ENCODE results near the gene C2CD4C.
"Not testable (repeated sequence)": the region's sequence is repeated elsewhere in the genome, so short reads cannot be mapped to it uniquely, and the experiment has no call there.

The C2CD4C gene

DNA sequence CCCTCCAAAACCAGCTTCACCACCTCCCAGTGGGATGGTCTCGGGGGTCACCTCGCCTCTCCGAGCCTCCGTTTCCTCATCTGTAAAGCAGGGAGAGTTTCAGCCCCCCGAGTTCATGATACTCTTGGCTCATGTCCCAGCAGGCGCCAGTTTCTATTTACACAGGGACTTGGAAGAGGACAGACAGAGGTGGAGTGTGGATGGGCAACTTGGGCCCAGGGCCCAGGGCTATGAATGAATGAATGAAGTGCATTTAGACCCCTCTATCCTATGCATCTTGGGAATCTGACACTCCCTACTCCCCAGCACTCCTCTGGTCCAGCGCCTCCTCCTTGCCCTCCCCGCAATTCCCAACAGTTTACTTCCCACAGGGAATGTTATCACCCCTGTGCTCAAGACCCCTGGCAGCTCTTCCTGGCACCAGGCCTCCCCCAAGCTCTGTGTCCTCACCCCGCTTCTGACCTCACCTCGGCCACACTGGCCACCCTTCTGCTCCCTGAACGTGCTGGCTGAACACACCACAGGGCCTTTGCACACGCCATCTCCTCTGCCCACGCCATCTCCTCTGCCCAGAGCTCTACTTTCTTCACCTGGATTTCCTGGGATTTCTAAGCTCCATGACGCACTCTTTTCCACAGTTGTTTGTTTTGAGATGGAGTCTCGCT, 4.9 kb upstream of the C2CD4C start:
- DNase-seq, result no peak

GRCh38 chr19:412356-413355, 3.7 kb upstream of the C2CD4C start:
- DNase-seq, result no peak

- no peak for DNase-seq
Measured at GRCh38 chr19:411723-412355, 2.9 kb upstream of the C2CD4C start.

GRCh38 chr19:411121-411722, 2.3 kb upstream of the C2CD4C start:
- not testable (repeated sequence) for DNase-seq

DNA sequence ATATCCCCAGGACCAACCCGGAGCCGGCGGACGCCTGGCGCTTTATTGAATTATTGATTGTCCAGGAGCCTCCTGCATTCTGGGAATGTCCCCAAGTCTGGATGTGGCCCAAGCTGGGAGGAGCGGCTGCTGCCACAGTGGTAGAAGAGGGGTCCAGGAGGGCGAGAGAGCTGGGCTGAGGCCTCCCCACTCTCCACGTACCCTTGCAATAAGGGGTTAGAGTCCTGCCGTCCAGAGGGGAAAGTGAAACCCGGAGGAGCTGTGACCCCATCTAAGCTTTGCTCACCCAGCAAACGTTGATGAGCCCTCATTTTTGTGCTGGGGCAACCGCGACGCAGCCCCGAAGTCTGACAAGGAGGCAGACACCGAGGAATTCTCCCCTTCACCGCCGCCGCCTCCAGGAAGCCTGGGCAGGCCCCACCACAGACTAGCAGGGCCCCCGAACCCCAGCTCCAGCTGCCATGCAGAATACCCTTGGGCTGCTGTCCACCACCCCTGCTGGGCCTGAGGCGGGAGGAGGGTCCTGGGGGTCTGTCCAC, 1.4 kb upstream of the C2CD4C start:
- DNase-seq, result no peak

- DNase-seq, result no peak
Measured at GRCh38 chr19:409516-410242, 732 bp upstream of the C2CD4C start.

DNA sequence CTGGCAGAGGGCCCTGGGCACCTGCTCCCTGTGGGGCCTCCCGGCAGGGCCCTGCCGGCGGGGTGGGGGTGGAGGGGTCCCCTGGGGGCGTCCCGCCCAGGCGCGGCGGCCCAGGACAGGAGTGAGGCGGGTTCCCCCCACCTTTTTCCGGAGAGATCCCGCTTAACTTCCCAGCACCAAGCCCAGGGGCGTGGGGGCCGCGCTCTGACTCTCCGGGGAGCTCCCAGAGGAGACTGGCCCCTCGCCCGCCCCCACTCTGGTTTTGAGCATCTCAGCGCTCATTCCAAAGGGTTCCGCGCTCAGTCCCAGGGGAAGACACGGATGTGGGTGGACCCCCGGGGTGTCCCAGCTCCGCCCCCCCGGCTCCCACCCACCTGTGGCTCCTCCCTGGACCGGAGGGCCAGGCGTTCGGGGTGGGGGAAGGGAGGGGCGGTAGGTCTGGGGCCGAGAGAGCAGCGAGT, 476 bp downstream of the C2CD4C start:
- no peak for DNase-seq

- DNase-seq, result no peak
Measured at GRCh38 chr19:407511-408440, 1.2 kb downstream of the C2CD4C start.

DNA sequence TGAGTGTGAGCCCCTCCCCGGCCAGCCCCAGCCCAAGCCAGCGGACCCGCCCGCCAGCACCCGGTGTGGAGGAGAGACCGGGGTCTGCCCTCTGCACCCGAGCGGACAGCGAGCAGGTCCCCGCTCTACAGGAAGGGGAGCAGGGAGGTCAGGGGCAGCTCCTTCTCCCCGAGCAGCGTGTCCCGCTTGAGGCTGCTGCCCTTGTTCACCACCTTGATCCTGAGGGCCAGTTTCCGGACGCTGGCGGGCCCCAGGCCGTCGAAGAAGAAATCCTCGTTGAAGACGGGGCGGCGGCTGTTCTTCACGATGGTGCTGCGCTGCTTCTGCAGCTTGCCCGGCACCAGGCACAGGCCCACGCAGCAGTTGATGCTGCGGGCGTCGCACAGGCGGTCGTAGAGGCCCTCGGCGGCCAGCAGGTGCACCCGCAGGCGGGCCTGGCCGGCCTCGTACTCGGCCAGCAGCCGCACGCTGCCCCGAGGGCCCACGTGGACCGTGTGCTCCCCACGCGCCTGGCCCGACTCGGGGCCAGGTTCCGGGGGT, 1.9 kb downstream of the C2CD4C start:
- DNase-seq, result no peak

- no peak for DNase-seq
Measured at GRCh38 chr19:406135-406781, 2.7 kb downstream of the C2CD4C start.

DNA sequence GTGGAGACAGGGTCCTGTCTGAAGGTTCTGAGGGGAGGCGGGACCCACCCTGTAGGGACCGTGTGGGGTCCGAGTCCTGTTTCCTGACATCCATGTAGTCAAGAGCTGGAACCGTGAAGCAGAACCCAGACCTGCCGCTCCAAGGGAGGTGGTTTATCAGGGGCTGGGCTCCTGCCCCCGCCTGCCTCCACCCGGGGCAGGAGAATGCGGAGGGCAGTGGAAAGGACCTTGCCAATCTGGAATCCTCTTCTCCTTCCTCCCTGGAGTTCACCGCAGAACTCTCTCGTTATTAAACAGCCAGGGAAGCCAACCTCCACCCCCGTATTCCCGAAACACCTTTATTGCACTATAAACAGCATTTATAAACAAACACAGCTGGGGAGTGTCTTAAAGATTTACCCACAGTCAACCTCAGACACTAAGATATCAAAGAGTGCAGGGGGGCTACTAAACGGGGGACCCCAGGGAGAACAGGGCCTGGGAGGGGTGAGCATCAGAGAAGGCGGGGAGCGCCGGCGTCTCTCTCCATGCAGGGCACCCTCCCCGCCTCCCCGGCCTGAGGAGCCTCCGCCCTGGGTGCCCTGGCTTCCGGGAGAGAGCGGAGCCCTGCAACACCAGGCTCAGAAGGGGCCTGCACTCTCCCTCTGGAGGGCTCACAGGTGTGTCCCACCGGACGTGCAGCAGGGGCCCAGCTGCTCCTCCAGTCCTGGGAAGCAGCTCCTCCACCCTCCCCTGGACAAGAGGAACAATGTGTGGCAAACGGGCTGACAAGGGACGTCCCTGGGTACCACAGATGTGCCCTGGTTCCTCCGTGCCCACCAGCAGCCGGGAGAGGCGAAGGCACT, 3.6 kb downstream of the C2CD4C start:
- no peak for DNase-seq

DNA sequence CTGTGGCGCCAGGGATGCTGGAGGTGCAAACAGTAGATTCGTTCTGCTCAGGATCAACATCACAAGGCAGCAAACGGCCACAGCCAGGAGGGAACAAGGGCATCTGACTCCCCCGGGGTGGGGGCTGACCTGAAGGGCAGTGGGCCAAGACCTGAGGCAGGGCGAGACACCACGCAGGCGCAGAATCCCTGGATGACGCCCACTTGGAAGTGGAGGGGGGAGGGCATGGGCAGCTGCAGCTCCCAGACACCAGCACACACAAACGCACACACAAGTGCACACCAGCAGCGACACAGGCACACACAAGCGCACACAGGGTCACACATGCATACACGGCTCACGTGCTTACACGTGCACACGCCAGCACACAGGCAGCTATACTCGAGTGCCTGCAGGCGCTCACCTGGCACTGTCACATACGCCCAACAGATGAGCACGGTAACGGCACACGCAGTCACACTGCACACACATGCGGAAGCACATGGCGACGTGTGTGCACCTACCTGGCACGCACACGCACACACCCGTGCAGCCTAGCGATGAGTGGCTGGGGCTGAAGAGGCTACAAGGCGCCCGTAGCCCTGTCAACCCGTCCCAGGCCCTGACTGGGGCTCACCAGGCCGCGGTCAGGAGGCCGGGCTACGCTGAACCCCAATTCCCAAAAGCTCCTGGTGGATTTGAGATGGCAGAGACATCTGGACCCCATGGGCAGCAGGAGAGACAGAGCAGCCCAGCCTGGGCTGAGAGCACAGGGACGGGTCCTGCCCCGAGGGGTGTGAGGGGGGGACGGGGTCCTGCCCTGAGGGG, 5.5 kb downstream of the C2CD4C start:
- no peak for DNase-seq

DNA sequence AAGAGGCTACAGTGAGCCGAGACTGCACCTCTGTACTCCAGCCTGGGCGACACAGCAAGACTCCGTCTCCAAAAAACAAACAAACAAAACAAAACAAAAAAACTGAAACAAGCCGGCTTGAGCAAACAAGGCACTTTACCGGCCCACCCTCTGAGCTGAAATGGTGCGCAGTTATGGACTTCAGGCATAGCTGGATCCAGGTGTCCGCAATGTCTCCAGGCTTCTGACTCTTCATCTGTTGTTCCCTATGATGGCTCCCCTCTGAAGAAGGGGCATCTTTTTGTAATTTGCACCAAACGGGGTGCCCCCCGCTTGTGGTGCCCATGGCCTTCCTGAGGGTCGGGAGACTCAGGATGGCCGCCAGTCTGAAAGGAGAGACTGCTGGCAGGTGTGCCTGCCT, 6.2 kb downstream of the C2CD4C start:
- DNase-seq, result no peak

GRCh38 chr19:401866-402511, 7.0 kb downstream of the C2CD4C start:
- DNase-seq, result no peak

DNA sequence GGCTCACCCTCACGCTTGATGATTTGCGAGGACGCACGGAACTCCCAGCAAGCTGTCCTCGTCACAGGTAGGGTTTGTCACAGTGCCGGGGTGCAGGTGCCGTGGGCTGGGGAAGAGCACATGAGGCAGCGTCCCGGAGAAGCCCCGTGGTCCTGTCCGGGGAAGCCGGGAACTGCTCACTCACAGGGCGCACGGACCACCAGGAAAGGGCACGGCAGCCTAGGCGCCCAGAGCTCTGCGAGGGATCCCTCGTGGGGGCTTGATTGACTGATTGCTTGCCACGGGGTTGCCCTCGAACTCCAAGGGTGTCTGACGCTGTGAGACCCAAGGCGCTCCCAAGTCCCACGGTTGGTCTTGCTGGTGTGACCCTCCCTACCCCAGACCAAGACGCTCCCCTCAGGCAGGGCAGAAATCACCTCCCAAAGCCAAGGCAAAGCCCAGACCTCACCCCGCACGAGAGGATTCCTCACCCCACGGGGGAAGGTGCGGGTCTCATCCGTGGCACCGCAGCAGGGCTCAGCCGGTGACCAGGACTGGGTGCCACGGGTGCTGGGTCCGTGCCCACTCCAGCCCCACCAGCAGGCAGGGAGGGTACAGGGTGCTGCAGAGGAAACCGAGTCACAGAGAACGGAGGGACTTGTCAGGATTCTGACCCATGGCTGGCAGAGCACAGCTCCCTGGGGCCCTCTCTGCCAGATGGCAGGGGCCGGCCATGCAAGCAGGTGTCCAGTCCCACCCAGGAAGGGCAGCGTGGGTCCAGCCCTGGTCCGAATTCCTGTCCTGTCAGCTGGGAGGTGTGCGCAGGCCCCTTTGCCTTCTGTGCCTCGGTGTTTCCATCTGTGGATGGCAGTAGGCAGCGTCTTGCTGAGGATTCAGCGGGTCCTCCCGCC, 7.7 kb downstream of the C2CD4C start:
- no peak for DNase-seq

DNA sequence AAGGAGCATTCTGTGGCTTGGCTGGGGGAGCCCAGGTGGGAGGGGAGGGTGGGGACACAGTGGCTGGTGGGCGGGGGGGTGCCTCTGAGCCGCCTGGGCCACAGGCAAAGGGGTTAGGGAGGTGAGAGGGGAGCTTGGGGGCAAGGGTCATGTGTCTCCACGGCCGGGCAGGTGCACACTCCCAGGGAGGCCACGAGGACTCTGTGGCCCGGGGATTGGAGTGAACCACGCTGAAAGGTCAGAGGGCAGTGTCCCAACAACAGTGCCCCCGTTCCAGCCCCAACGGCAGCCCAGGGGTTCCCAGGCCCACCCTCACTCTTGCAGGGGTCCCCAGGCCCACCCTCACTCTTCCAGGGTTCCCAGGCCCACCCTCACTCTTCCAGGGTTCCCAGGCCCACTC, 9.6 kb downstream of the C2CD4C start:
- no peak for DNase-seq

GRCh38 chr19:398719-399118, 10.2 kb downstream of the C2CD4C start:
- no peak for DNase-seq
